Measurements from ENCODE around the gene PLEKHM3.

PLEKHM3 gene, protein sequence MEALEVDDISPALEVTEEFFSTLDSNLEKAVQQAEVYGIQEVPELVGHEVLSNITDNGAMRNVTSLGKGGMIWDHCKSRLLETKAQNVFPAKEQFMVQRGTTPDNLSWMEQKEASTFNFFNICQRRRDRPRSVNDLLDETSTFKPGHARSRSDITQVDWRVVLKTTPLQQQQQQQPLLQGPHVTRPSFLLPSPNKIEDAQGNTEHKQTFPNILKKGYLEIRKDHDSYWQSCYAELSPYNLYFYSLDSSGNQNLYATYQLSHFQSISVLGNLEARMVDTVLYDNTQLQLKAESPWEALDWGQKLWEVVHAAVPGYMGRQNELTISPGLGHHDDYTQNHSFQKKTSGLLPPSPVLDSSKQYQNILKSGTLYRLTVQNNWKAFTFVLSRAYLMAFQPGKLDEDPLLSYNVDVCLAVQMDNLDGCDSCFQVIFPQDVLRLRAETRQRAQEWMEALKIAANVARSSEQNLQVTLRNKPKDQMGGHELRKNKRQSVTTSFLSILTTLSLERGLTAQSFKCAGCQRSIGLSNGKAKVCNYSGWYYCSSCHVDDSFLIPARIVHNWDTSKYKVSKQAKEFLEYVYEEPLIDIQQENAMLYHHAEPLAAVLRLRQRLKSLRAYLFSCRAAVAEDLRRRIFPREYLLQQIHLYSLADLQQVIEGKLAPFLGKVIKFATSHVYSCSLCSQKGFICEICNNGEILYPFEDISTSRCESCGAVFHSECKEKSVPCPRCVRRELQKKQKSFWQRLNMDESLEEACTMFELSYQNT

DNA sequence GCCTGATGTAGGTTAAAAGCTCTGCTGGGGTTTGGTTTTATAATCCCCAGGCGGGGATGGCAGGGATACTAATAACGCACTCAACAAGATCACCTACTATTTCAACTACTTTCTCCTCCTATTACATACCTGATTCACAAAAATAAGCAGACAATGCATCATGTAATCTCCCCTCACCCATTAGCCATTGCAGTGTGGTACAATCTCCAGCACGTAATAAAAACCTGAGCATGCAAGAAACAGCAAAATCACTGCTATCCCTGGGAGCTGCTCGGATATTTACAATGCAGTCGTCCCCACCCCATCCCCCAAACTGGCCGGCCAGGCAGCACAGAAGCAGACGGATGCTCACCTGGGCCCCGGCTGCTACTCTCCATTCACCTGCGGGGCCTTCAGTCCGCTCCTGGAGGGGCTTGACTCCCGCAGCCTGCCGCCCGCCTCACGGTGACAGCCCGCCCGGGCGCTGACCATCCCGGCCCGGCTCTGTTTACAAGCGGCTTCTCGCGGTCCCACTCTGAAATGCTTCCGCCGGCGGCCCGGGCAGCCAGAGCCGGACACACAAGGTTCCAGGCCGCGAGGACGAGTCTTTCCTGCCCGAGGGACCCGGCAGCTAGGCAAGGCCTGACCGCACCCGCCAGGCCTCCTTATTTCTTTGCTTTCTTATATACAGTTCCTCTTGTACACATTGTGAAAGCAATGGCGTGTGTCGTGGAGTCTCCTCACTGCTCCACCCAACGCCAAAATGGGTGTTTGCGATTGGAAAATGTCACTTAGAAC, at the start of gene PLEKHM3:
PLEKHM3 (minus strand) TSS at position 491 of the 777 bp plus-strand sequence. CDS start 23,888 bp downstream, outside the sequence.
- H3K27me3 ChIP-seq (replicated peaks; ENCODE audit: control insufficient read depth, insufficient read depth, low read length), result no peaks in the 10 kb centered on the region
- peak; percentile 89 for DNase-seq (ENCODE audit: extremely low read depth, insufficient read length)
- peak within 1 kb of the TSS; percentile 75 for H3K4me3 ChIP-seq (replicated peaks; ENCODE audit: low read depth, low read length)
- TF ChIP-seq, protein P1, sequence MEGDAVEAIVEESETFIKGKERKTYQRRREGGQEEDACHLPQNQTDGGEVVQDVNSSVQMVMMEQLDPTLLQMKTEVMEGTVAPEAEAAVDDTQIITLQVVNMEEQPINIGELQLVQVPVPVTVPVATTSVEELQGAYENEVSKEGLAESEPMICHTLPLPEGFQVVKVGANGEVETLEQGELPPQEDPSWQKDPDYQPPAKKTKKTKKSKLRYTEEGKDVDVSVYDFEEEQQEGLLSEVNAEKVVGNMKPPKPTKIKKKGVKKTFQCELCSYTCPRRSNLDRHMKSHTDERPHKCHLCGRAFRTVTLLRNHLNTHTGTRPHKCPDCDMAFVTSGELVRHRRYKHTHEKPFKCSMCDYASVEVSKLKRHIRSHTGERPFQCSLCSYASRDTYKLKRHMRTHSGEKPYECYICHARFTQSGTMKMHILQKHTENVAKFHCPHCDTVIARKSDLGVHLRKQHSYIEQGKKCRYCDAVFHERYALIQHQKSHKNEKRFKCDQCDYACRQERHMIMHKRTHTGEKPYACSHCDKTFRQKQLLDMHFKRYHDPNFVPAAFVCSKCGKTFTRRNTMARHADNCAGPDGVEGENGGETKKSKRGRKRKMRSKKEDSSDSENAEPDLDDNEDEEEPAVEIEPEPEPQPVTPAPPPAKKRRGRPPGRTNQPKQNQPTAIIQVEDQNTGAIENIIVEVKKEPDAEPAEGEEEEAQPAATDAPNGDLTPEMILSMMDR (IDR thresholded peaks at IDR 0.05; ENCODE audit: insufficient read depth, low read length, poor library complexity, severe bottlenecking), result no peak
- no peaks in the 10 kb centered on the region for H3K36me3 ChIP-seq (ENCODE audit: control insufficient read depth, insufficient read depth, low read length)

DNA sequence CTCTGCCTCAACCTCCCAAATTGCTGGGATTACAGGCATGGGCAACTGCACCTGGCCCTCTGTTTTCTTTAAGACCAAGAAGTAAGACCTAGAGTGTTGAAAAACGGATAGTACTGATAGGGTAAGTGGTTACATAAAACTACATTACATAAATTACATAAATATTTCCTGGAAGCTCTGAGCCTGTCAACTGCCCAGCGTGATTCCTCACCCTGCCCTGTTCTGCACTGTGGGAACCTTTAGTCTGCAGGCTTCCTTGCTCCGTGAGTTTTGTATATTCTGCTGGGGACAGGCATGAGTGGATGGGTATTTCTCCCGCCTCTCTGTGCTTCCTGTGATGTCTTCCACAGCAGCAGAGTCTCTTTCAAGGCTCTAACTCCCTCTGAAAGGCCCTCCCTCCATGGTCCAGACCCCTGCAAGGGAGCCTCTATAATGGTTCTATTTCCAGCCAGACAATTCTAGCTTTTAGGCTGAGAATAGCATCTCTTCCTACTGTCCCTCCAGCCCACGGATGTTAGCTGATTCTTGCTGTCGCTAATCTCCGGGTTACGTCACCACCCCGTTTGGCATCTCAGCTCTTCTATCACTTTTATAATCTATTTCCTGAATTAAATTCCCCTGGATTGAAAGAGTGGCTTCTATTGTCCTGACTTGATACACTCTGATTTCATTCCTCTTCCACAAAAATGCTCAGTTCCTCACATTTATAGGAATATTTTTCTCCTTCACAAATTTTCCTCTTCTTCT, 49.5 kb upstream of the PLEKHM3 start:
- no peak overlapping the region for H3K4me3 ChIP-seq (replicated peaks; ENCODE audit: low read depth, low read length)
- no peaks in the 10 kb centered on the region for H3K36me3 ChIP-seq (ENCODE audit: control insufficient read depth, insufficient read depth, low read length)
- H3K27me3 ChIP-seq (replicated peaks; ENCODE audit: control insufficient read depth, insufficient read depth, low read length), result no peaks in the 10 kb centered on the region
- DNase-seq (ENCODE audit: extremely low read depth, insufficient read length), result no peak
- TF ChIP-seq, protein P1 (IDR thresholded peaks at IDR 0.05; ENCODE audit: insufficient read depth, low read length, poor library complexity, severe bottlenecking), result no peak

DNA sequence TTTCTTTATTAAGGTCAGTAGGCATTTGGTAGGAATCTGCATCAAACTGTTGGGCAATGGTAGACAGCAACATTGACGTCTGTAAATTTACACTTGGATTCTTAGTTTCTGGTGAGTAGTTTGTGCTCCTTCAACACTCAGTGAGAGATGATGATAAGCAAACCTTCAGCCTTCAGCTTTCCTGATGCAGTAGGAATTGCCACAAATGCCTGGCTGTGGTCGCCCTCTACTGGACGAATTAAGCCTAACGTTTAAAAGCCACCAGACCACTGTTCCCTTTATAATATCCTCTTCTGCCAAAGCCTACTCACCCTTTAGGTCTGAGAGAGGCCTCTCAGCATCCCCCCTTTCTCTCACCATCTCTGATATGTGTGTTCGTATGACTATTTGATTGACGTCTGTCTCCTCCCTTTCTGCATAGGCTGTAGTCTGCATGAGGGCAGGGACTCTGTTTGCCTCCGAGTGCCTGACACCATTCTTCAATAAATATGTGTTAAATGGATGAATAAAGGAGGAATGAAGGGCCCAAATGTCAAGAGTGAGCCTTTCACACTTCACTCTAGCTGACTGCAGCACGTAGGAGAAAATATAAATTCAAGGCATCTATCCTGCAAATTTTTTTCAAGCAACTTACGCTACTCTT, 47.0 kb upstream of the PLEKHM3 start:
- DNase-seq (ENCODE audit: extremely low read depth, insufficient read length), result no peak
- Histone ChIP-seq H3K4me3 (replicated peaks; ENCODE audit: low read depth, low read length) (no peak overlapping the region), H3K27me3 (replicated peaks; ENCODE audit: control insufficient read depth, insufficient read depth, low read length) (no peaks in the 10 kb centered on the region), H3K36me3 (ENCODE audit: control insufficient read depth, insufficient read depth, low read length) (no peaks in the 10 kb centered on the region)
- TF ChIP-seq, protein P1 (IDR thresholded peaks at IDR 0.05; ENCODE audit: insufficient read depth, low read length, poor library complexity, severe bottlenecking), result peak; percentile 84

DNA sequence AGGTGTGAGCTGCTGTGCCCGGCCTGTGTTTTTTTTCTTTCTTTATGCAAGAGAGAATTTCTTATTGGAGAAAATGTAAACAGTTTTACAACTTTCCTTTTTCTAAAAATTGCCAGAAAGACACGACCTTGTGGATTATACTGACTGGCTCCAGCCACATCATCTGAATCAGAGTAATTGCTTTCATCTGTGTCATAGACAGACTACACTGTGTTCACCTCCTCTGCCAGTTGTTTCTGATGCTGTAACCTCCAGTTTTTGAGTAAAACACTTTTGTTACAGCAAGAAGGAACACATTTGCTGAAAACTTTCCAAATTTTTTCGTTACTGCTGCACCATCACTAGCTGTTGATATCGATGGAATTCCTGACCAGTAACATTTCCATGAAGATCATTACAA, 43.9 kb upstream of the PLEKHM3 start:
- Histone ChIP-seq H3K4me3 (replicated peaks; ENCODE audit: low read depth, low read length) (no peak overlapping the region), H3K27me3 (replicated peaks; ENCODE audit: control insufficient read depth, insufficient read depth, low read length) (no peaks in the 10 kb centered on the region), H3K36me3 (ENCODE audit: control insufficient read depth, insufficient read depth, low read length) (no peaks in the 10 kb centered on the region)
- DNase-seq (ENCODE audit: extremely low read depth, insufficient read length), result no peak
- TF ChIP-seq, protein P1 (IDR thresholded peaks at IDR 0.05; ENCODE audit: insufficient read depth, low read length, poor library complexity, severe bottlenecking), result no peak

DNA sequence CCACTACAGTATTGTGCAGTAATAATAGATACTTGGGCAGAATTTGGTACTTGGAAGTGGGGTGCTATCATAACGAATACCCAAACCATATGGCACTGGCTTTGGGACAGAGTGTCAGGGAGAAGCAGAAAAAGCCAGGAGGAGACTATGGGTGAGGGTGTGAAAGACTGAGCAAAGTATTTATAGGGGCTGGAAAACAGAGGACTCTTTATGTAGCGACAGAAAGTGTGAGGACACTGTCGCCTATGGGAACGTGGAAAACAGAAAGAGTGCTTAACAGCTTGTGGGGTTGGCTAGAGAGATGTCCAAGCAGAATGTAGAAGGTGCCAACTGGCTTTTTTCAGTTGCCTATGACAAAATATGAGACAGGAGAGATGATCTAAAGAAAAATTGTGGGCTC, 40.7 kb upstream of the PLEKHM3 start:
- H3K27me3 ChIP-seq (replicated peaks; ENCODE audit: control insufficient read depth, insufficient read depth, low read length), result no peaks in the 10 kb centered on the region
- no peak for DNase-seq (ENCODE audit: extremely low read depth, insufficient read length)
- no peaks in the 10 kb centered on the region for H3K36me3 ChIP-seq (ENCODE audit: control insufficient read depth, insufficient read depth, low read length)
- TF ChIP-seq, protein P1 (IDR thresholded peaks at IDR 0.05; ENCODE audit: insufficient read depth, low read length, poor library complexity, severe bottlenecking), result no peak
- H3K4me3 ChIP-seq (replicated peaks; ENCODE audit: low read depth, low read length), result no peak overlapping the region

All from GM06990 (cell line).